NCI-H2196 (cell line): ENCODE measurements around the gene MEST.
"Not testable (repeated sequence)": the region's sequence is repeated elsewhere in the genome, so short reads cannot be mapped to it uniquely, and the experiment has no call there.

Experiments used
- DNase-seq: peaks from one replicate; lab custom pipeline; 2025; ENCODE audit not compliant: unreplicated experiment; lab: John Stamatoyannopoulos, UW

The MEST gene

DNA sequence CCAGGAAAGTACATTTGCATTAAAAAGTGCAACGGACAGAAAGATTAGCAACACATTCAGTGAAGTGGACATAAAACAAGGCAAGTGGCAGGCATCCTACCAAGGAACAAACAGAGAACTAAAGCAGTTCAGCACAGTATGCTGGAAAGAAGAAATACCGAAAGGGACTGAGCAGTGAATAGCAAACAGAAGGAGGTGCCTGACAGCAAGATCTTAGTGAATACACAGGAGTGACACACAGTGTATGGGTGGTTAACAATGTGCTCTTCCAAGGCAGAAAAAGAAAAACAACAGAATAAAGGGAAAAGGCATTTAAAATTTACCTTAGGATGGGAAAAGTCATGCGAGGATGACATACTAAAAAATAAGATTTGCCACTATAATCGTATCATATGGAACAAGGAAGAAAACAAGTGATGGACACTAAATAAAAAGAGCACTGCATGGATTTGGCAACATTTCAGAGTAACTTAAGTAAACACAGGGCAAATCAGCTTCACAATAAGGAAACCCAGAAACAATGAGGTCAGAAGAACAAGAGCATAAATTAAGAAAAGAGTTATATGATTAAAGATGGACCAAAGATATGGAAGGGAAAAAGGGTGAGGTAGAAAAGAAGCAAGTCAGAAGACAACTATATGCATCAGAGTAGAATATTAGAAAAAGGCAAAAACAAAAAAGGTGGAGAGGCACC, 29.5 kb downstream of the MEST start:
- no peak for DNase-seq

DNA sequence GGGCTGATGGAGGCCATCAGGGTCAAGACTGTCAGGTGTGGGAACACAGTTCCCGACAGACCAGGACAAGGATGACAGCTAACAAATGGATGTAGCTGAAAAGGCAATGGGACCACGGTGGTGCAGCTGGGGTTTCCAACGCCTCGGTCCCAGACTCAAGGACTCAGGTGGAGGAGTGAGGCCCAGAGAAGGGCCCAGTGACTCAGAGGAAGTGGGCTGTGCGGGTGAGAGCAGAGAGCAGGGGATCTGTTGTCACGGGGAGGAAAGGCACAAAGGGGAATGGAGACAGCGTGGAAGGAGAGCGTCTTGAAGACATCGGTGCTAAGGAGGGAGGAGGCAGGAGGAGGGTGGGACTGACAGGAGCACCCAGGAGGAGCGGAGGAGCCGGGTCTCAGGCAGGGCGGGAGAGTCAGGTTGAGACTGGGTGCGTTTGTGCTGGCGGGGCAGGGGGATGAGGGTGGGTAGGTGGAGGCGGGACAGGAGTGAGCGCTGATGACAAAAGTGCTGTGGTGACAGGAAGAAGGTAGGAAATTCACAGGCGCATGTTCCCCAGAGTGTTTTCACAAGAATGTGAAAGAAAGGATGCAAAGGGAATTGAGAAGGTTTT, 31.7 kb downstream of the MEST start:
- DNase-seq, result not testable (repeated sequence)

DNA sequence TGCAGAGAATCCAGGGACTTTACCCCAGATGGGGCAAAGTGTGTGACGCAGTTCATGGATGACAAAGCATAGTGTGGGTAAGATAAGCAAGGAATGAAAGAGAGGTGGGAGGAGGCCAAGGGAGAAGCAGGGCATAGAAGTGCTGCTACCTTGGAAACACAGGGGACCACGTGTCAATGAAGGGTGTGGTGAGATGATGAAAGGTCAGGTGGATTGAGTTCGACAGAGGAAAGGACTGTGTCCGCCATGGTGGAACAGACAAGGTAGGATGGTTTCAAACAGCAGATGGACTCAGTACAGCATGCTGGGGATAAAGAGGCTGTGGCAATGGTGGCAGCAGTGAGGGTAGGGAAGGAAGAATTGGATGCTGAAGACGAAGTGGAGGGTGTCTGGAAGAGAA, 32.7 kb downstream of the MEST start:
- DNase-seq, result no peak

DNA sequence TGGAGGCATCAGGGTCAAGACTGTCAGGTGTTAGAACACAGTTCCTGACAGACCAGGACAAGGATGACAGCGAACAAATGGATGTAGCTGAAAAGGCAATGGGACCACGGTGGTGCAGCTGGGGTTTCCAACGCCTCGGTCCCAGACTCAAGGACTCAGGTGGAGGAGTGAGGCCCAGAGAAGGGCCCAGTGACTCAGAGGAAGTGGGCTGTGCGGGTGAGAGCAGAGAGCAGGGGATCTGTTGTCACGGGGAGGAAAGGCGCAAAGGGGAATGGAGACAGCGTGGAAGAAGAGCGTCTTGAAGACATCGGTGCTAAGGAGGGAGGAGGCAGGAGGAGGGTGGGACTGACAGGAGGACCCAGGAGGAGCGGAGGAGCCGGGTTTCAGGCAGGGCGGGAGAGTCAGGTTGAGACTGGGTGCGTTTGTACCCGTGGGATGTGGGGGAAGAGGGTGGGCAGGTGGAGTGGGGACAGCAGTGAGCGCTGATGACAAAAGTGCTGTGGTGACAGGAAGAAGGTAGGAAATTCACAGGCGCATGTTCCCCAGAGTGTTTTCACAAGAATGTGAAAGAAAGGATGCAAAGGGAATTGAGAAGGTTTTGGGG, 36.0 kb downstream of the MEST start:
- DNase-seq, result not testable (repeated sequence)

DNA sequence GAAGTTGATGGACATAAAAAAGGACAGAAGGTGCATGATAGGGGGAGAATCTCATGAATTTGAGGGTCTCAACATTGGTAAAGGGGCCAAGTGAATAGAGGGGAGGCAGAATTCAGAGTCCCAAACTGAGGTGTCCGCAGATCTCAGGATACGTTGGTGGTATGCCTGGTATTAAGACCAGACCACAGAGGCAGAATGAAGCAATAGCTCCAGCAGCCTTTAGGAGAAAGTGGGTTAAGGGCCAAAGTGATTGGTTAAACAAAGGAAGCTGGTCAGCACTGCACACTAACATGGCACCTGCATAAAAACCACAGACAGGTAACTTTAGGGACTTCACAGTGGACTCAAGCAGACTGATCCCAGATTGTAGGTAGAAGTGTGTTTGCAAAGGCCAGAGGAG, 37.5 kb downstream of the MEST start:
- DNase-seq, result no peak

DNA sequence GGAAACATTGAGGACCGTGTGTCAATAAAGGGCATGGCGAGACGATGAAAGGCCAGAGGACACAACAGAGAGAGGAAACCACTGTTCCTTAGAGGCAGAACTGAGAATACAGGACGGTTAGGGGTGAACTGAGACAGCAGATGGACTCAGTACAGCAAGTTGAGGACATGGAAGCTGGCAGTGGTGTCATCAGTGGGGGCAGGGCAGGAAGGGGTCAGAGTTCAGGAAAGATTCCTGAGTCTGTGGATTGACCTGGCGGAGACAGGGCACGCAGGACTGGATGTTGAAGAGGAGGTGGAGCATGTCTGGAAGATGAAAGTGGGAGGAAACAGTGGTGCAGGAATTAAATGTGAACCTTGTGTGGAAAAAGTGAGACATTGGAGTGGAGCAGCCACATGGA, 46.0 kb downstream of the MEST start:
- DNase-seq, result not testable (repeated sequence)

DNA sequence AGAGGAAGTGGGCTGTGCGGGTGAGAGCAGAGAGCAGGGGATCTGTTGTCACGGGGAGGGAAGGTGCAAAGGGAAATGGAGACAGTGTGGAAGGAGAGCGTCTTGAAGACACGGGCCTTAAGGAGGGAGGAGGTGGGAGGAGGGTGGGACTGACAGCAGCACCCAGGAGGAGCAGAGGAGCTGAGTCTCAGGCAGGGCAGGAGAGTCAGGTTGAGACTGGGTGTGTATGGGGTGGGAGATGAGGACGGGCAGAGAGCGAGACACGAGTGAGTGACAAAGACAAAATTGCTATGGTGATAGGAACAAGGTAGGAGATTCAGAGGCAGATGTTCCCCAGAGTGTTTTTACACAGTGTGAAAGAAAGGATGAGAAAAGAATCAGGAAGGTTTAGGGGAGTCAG, 49.4 kb downstream of the MEST start:
- not testable (repeated sequence) for DNase-seq

DNA sequence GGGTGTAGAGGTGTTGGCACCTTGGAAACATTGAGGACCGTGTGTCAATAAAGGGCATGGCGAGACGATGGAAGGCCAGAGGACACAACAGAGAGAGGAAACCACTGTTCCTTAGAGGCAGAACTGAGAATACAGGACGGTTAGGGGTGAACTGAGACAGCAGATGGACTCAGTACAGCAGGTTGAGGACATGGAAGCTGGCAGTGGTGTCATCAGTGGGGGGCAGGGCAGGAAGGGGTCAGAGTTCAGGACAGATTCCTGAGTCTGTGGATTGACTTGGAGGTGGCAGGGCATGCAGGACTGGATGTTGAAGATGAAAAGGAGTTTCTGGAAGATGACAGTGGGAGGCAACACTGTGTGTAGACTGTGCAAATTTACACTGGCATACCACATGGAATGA, 50.4 kb downstream of the MEST start:
- not testable (repeated sequence) for DNase-seq

DNA sequence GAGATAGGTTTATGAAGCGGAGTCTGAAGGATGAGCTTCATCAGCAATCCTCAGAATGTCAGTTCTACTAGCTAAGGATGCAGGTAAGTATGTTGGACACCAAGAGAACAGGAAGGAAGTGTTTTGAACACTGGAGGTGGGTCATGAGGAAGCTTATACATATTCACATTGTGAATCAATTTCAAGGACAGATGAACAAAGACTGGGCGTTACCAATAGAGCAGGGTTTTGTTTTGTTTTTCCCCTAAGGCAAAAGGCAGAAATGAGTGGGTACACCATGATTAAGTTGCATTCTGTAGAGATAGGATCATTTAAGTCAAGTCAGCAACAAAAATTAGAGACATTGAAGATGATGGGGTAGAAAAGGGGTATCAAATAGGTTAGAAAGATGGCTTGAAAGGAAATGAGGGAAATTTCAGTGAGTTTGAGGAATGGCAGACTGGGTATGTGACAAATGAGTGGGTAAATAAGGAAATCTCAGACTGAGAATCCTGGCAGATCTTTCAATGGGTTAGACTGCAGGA, 51.7 kb downstream of the MEST start:
- DNase-seq, result no peak

DNA sequence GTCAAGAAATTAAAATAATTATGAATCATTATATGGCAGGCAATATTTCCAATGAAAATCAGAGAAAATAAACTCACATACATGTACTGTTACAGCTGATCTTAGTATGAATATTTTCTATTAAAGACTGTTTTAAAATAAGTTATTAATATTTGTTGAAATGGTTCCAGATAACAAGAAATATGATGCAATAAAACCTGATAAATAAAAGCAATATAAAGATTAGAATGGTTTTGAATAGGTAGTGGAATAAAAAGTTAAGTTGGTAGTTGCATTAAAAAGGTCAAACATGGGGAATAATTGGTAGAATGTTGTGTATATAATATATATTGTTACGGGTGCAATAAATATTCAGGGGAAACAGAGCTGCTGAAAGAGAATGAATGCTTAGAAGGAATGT, 52.5 kb downstream of the MEST start:
- DNase-seq, result no peak

DNA sequence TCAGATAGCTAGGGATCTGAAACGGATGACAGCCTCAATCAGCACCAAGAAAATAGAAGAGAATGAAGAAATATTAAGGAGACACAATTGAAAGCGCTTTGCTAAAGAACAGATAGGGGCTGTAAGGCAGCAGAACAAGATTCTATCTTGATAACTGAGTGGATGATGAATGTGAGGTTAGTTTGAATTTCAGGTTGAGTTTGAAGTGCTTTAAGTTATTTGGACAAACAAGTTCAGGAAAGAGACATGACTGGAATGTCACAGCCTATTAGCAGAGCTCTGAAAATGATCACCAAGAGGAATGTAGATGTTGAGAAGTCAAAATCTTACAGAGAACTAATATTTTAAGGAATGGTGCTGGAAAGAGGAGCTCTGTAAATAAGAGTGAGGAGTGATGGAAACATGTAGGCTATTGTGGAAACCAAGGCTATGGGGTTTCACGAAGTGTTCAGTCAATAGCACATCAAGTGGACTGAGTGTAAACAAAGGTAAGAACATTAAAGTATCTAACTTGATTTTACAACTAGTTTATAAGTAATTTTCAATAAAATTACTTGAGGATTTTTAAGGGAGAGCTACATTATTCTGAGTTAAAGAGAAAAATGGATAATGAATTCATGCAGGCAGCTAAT, 61.6 kb downstream of the MEST start:
- DNase-seq, result no peak

DNA sequence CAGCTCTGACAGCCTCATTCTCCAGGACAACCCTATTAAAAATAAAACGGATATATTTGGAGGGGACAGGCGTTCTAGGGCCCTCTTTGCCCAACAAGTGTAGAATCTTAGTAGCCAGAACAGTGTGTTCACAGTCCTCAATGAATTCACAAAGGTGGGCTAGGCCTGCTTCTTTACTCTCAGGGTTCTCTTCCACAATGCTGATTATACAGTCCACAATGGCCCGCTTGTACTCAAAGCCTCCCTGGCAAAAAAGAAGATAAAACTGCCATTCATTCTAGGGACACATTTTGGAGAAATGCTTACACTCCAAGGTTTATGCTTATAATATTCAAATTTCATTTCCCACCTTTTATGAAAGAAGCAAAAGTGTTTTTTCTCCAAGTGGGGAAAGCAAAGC, 62.6 kb downstream of the MEST start:
- no peak for DNase-seq
